AG09309 (cell line): Measurements from ENCODE around the gene ARPP21.

Source experiments
- DNase-seq: peaks from one replicate; pipeline ENCODE4 v3.0.0-alpha.2; 2010; ENCODE audit warnings: low read depth
- H3K4me3 ChIP-seq: 2 replicates; pipeline ENCODE4 v1.5.1; 2011; ENCODE audit warnings: mild to moderate bottlenecking, low read depth, low read length, moderate library complexity; ENCODE audit not compliant: control insufficient read depth
- TF ChIP-seq, protein P1 (sequence below): IDR thresholded peaks from 2 replicates; pipeline ENCODE4 v1.5.1; 2011; ENCODE audit warnings: mild to moderate bottlenecking, low read depth, low read length, inconsistent platforms; ENCODE audit not compliant: insufficient read depth, control insufficient read depth; ENCODE audit errors: missing control alignments

Gene ARPP21

DNA sequence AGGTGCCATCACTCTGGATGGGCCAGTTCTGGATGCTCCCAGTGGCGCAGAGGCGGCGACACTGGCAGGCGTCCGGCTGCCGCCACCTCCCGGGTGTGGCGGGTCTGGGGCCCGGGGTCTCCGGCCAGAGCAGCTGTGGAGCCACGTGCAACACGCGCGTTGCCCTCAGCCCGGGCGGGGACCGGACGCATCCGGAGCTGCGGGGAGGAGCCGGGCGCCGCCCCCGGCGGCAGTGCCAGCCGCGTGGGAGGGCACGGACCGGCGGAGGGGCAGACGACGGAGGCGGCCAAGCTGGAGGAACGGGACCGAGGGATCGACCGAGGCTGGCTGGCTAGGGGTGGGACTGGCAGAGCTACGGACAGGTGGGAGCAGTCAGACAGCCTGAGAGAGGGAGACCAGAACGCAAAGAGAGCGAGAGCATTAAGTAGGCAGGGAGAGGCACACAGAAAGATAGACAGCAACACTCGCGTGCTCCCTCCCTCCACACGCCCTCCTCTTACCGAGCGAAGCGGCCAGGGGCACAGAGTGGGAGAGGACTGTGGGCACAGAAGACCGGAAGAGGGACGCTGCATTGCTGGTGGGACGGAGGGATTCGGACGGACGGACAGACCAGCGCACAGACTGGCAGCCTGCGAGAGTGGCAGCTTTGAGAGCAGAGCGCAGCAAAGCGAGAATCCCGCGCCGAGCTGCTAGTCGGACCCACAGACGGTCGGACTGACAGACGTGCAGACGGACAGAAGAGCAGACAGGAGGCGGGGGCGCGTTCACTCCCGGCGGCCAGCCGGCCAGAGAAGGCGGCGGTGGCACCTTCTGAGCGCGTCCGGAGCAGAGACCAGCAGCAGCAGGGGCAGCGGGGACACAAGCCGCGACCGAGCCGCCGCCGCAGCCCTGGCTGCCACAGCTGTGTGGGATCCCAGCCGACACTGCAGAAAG lies at the start of gene ARPP21:
Gene ARPP21, plus strand, starts transcription at position 272 of the 933 bp plus-strand sequence. CDS start 42,227 bp downstream, outside the sequence.
- TF ChIP-seq, protein P1, sequence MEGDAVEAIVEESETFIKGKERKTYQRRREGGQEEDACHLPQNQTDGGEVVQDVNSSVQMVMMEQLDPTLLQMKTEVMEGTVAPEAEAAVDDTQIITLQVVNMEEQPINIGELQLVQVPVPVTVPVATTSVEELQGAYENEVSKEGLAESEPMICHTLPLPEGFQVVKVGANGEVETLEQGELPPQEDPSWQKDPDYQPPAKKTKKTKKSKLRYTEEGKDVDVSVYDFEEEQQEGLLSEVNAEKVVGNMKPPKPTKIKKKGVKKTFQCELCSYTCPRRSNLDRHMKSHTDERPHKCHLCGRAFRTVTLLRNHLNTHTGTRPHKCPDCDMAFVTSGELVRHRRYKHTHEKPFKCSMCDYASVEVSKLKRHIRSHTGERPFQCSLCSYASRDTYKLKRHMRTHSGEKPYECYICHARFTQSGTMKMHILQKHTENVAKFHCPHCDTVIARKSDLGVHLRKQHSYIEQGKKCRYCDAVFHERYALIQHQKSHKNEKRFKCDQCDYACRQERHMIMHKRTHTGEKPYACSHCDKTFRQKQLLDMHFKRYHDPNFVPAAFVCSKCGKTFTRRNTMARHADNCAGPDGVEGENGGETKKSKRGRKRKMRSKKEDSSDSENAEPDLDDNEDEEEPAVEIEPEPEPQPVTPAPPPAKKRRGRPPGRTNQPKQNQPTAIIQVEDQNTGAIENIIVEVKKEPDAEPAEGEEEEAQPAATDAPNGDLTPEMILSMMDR, result no peak
- DNase-seq, result no peak
- no peak within 1 kb of the TSS for H3K4me3 ChIP-seq

DNA sequence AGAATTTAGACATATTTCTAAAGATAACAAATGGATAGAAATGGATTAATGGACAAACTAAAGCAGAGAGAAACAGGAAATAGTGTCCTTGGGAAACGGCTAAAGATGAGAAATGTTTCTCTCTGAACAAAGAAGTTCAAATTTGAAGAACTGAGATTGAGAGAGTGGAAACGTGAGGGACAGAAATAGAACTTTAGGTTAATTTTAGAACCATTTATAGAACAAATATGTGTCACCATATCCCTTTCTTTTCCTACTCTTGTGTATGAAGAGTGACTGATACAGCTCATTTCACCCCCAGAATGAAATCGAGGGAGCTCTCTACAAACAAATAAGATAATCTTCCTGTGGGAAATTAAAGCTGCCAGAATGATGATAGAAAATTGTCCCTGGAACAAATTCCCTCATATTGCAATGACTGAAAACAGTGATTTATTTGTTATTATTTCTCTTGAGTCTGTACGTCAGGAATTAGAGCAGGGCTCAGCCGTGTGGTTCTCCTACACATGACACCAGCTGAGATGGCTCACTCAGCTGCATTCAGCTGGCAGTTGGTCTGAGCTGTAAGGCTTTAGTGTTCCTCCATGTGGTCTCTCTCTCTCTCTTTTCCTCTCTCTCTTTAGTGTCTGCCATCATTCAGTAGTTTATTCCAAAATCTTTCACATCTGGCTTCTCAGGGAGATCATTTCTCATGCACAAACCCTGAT lies 46.6 kb upstream of the ARPP21 start:
- no peak overlapping the region for H3K4me3 ChIP-seq
- TF ChIP-seq, protein P1, result no peak
- no peak for DNase-seq

DNA sequence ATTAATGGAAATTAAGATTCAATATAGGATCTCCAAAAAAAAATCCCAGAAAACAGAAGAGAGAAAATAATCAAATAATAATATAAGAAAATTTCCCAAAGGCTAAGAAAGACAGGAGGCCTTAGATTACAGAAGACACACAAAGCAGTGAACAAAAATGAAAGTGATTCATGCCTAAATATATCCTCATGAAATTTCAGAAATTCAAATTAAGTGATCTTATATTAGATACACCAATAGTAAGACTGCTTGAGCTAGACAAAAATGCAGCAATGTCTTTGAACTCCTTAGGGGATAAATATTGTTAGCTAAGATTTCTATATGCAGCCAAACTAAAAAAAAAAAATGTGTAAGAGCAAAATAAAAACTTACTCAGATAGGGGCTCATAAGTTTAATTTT lies 44.6 kb upstream of the ARPP21 start:
- no peak for DNase-seq
- TF ChIP-seq, protein P1, result no peak
- H3K4me3 ChIP-seq, result no peak overlapping the region

DNA sequence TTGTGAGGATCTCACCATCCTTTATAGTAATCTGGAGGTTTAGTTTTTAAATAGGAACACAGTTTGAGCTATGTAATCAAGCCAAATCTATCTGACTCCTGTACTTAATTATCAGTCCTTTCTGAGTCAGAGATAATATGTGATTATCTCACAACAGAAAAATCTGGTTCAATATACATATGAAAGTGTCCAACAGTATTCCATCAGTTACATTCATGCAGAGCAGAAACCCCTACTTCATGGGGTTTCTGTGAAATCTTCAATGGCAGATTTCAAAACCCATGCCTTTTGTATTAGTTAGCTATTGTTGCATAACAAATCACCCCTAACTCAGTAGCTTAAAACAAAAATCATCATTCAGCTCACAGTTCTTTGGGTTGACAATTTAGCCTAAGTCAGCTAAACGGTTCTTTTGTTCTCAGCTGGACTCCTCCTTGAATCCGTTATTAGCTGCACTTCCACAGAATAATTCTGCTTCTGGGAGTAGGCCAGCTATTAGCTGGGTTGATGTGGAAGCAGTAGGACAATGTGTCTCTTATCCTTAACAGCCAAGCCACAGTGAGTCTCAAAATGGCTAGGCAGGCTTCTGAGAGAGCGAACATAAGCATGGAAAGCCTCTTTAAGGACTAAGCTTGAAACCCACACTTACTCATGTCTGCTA lies 42.9 kb upstream of the ARPP21 start:
- no peak overlapping the region for H3K4me3 ChIP-seq
- no peak for DNase-seq
- TF ChIP-seq, protein P1, result no peak

DNA sequence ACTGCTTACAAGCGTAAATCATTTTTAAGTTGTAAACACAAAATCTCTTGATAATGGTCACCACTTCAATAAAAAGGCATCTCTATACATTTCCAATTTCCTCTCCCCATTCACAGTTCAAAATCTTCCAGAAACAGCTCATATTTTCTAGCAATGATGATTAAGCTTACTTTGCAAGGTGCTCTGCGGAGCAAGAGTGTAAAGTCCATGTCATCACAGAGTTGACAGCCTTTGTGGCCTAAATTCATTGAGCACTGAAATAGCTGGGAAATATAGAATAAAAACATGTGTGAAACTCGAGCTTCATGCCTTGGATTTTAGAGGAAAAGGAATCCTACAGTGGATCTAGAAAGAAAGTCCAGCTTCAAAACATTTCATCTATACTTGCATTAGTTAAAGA lies 41.8 kb upstream of the ARPP21 start:
- no peak overlapping the region for H3K4me3 ChIP-seq
- TF ChIP-seq, protein P1, result no peak
- no peak for DNase-seq

DNA sequence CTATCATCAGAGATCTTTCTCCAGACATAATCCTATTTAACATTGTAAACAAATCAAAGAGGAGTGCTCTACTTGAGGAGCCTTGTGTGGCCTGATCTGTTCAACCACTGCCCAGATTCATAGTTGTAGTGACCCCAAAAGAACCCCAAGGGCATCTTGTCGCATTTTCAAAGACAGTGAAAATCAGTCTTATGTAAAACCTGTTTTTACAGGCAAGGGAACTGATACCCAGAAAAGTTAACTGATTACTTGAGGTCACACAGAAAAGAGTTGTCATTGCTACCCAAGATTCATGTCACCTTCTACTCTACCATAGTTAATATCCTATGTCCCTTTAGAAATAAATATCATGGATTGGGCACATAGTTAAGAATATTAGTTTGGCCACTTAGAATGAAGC lies 40.5 kb upstream of the ARPP21 start:
- TF ChIP-seq, protein P1, result no peak
- DNase-seq, result no peak

More for the DNA sequence above, 40.5 kb upstream of the ARPP21 start:
- no peak overlapping the region for H3K4me3 ChIP-seq
